GM12878 (cell line): ENCODE data around the gene TBPL2. TPM values are rescaled to one million over a fixed set of nuclear protein-coding genes. Genes with fewer than 3 reads are reported as not detected.

ENCODE experiments used
- ATAC-seq: fragments of 200-7000 bp; cut with Tn5 transposase; 3 replicates; pipeline ENCODE4 v1.9.1; 2020; ENCODE audit warnings: mild to moderate bottlenecking, moderate library complexity
- BruUV-seq: library from RNA; stranded (reverse); fragments of 400-500 nt; replicated peaks from 2 replicates; lab custom pipeline; 2021; lab: Mats Ljungman, UMichigan
- CTCF ChIA-PET: fragments of 300-600 bp; sonication (Branson Sonifier 250); formaldehyde crosslinking; extraction: SDS; loops from one replicate; lab custom pipeline; 2021; ENCODE audit warnings: inconsistent platforms; lab: Yijun Ruan, JAX
- POLR2A ChIA-PET: fragments of 350-600 bp; formaldehyde crosslinking; extraction: SDS; loops from one replicate; lab custom pipeline; 2021; ENCODE audit warnings: inconsistent platforms; lab: Charles Lee
- RAD21 ChIA-PET: fragments of 300-600 bp; sonication (Branson Sonifier 250); formaldehyde crosslinking; loops from one replicate; lab custom pipeline; 2023; ENCODE audit warnings: antibody characterized with exemption; ENCODE audit not compliant: unreplicated experiment; lab: Charles Lee
- SMC1A ChIA-PET: fragments of 300-600 bp; sonication (Branson Sonifier 250); formaldehyde crosslinking; loops from one replicate; lab custom pipeline; 2023; ENCODE audit not compliant: unreplicated experiment, uncharacterized antibody; lab: Charles Lee
- DNase-seq: peaks from one replicate; pipeline ENCODE4 v3.0.0-alpha.2; 2011; ENCODE audit warnings: low read depth, low spot score
- FAIRE-seq: peaks from 3 replicates; lab custom pipeline; 2011; peaks lifted over from hg19 to GRCh38; lab: Jason Lieb, UNC
- H2AFZ ChIP-seq: 2 replicates; pipeline ENCODE4 v1.6.0; 2011; ENCODE audit warnings: low read depth, low read length, control low read depth; ENCODE audit not compliant: control insufficient read depth
- H3K27ac ChIP-seq: 2 replicates; pipeline ENCODE4 v1.5.1; 2011; ENCODE audit warnings: control low read depth; ENCODE audit not compliant: control insufficient read depth, insufficient read depth
- H3K27me3 ChIP-seq, 2 experiments: replicated peaks in 1 of 2; 2 replicates each; pipeline versions ENCODE4 v1.6.0 to v1.6.1; 2011; ENCODE audit warnings: low read length in 1 of 2; ENCODE audit not compliant: control insufficient read depth in 2 of 2, insufficient read depth in 2 of 2
- H3K36me3 ChIP-seq, 2 experiments: 2 replicates each; pipeline ENCODE4 v1.5.1; 2011; ENCODE audit warnings: low read length in 1 of 2; ENCODE audit not compliant: control insufficient read depth in 2 of 2, insufficient read depth in 2 of 2
- H3K4me1 ChIP-seq: 2 replicates; pipeline ENCODE4 v1.6.1; 2011; ENCODE audit warnings: mild to moderate bottlenecking, low read length, moderate library complexity, mixed read lengths; ENCODE audit not compliant: control insufficient read depth, insufficient read depth
- H3K4me2 ChIP-seq: 2 replicates; pipeline ENCODE4 v1.6.0; 2011; ENCODE audit warnings: control low read depth; ENCODE audit not compliant: control insufficient read depth, insufficient read depth
- H3K4me3 ChIP-seq: fragments of 200-600 bp; sonication (generic); 2 replicates; pipeline ENCODE4 v1.5.1; 2016
- H3K79me2 ChIP-seq: 2 replicates; pipeline ENCODE4 v1.6.0; 2011; ENCODE audit warnings: low read length; ENCODE audit not compliant: control insufficient read depth, insufficient read depth
- H3K9ac ChIP-seq: 2 replicates; pipeline ENCODE4 v1.8.0; 2011; ENCODE audit warnings: low read length, control low read depth, mixed read lengths; ENCODE audit not compliant: control insufficient read depth, insufficient read depth
- H3K9me3 ChIP-seq: replicated peaks from 3 replicates; pipeline ENCODE4 v1.5.1; 2011; ENCODE audit warnings: mild to moderate bottlenecking, low read length; ENCODE audit not compliant: control insufficient read depth, insufficient read depth
- H4K20me1 ChIP-seq: 2 replicates; pipeline ENCODE4 v1.6.0; 2011; ENCODE audit not compliant: control insufficient read depth, insufficient read depth
- NFYB ChIP-seq: IDR thresholded peaks from 2 replicates; pipeline ENCODE4 v1.6.1; 2011; ENCODE audit warnings: low read depth, mild to moderate bottlenecking, low read length, improper control_type of control experiment, moderate library complexity; ENCODE audit not compliant: insufficient read depth
- RCOR1 ChIP-seq: conservative IDR thresholded peaks from 2 replicates; pipeline ENCODE4 v1.6.1; 2012; ENCODE audit warnings: low read depth, low read length, improper control_type of control experiment
- SMAD1 ChIP-seq: fragments of 450-650 bp; IDR thresholded peaks from 2 replicates; pipeline ENCODE4 v1.6.1; 2018; ENCODE audit warnings: mild to moderate bottlenecking, low read depth; ENCODE audit not compliant: partially characterized antibody
- YY1 ChIP-seq: IDR thresholded peaks from 2 replicates; pipeline ENCODE4 v1.6.1; 2011; ENCODE audit warnings: low read depth, mild to moderate bottlenecking, low read length
- ZNF384 ChIP-seq: IDR thresholded peaks from 2 replicates; pipeline ENCODE4 v1.6.1; 2012; ENCODE audit warnings: low read depth, mild to moderate bottlenecking, low read length, improper control_type of control experiment, borderline replicate concordance
- ZNF592 ChIP-seq: fragments of 450-650 bp; IDR thresholded peaks from 2 replicates; pipeline ENCODE4 v1.6.1; 2017; ENCODE audit warnings: mild to moderate bottlenecking, moderate library complexity
- WGBS: methylation state at CpG from one replicate; pipeline ENCODE4 v1.1.6; 2016; ENCODE audit warnings: low lambda C conversion rate; ENCODE audit not compliant: insufficient replicate concordance, insufficient coverage; ENCODE audit errors: missing lambda C conversion rate; 5-methylcytosine and 5-hydroxymethylcytosine counted together
- in situ Hi-C: fragments of 300-500 bp; cut with MboI; formaldehyde crosslinking; loops from 9 replicates; pipeline ENCODE4 v1.14.3; 2018; ENCODE audit warnings: mixed read lengths
- intact Hi-C: fragments of 100-400 bp; cut with micrococcal nuclease; formaldehyde crosslinking; loops from one replicate; pipeline ENCODE4 v1.14.2; 2022; ENCODE audit not compliant: unreplicated experiment
- polyA plus RNA-seq, 11 experiments: library from polyadenylated mRNA; depleted of rRNA in 4 of 11; unstranded in 6 of 11; stranded (reverse) in 5 of 11; fragments of >200 nt; fragmentation: Nextera tagmentation in 4 of 11; fragmentation: Illumina TruSeq in 1 of 11; extraction: Ambion mirVana in 4 of 11; extraction: Trizol in 1 of 11; gene quantifications; 1 replicate in 1 of 11; 2 replicates in 10 of 11; pipeline versions ENCODE4 v1.2.1 to v1.2.3, GENCODE V29; 2011 to 2016; ENCODE audit warnings: inconsistent platforms in 2 of 11, missing spikeins in 2 of 11, low read depth in 1 of 11
- total RNA-seq, 4 experiments: library from RNA; depleted of rRNA in 3 of 4; stranded (reverse); fragments of >200 nt in 3 of 4; fragmentation: Illumina TruSeq in 1 of 4; extraction: Trizol in 1 of 4; gene quantifications; 2 replicates each; pipeline versions ENCODE4 v1.2.1 to v1.2.3, GENCODE V29; 2013 to 2021

TBPL2 gene
- total and polyA plus RNA-seq, 10 of the 15 experiments (the other 5 are each of a cell fraction or from before 2014, with no cell fraction given) = 0.41 TPM; not detected in 9

GRCh38 chr14:55377236-55377635, 63.2 kb downstream of the TBPL2 start:
- in situ Hi-C loops = no loop called here
- Histone ChIP-seq H3K9ac (no peak overlapping the region), H3K79me2 (no peaks in the 10 kb centered on the region), H3K4me3 (no peak overlapping the region), H3K36me3 (peaks cover 2 to 3% of the 10 kb centered on the region in 2 experiments; a peak in 3 of 4 replicates), H3K27ac (no peak overlapping the region), H3K9me3 (no peaks in the 10 kb centered on the region), H3K27me3 (no peaks in the 10 kb centered on the region), H4K20me1 (no peaks in the 10 kb centered on the region), H3K4me1 (peaks cover 6% of the 10 kb centered on the region; the same call in 1 of the 2 replicates)
- no TSS peak for BruUV-seq
- WGBS = 92% methylated on average over 5 of the region's 5 CpGs
- SMC1A ChIA-PET = no interaction called here
- intact Hi-C loops = no loop called here
- POLR2A ChIA-PET = no interaction called here
- RAD21 ChIA-PET = no interaction called here
- TF ChIP-seq SMAD1 (no peak), ZNF592 (no peak), NFYB (no peak), YY1 (no peak), ZNF384 (no peak), RCOR1 (no peak)
- TF ChIP-seq, all 136 proteins: peak for 0
- FAIRE-seq (no peak), ATAC-seq (no peak), DNase-seq (no peak)
- Histone ChIP-seq H2AFZ (no peak overlapping the region), H3K4me2 (no peak overlapping the region)
- CTCF ChIA-PET = no interaction called here
